GM18909 (cell line): ENCODE data around the gene SRPK3.
"Not testable (repeated sequence)": the region's sequence is repeated elsewhere in the genome, so short reads cannot be mapped to it uniquely, and the experiment has no call there.

Experiments
- ATAC-seq: cut with Tn5 transposase; IDR thresholded peaks from one replicate; pipeline ENCODE4 v1.9.1; 2021; ENCODE audit warnings: mild to moderate bottlenecking; ENCODE audit not compliant: unreplicated experiment, poor library complexity

The SRPK3 gene

DNA sequence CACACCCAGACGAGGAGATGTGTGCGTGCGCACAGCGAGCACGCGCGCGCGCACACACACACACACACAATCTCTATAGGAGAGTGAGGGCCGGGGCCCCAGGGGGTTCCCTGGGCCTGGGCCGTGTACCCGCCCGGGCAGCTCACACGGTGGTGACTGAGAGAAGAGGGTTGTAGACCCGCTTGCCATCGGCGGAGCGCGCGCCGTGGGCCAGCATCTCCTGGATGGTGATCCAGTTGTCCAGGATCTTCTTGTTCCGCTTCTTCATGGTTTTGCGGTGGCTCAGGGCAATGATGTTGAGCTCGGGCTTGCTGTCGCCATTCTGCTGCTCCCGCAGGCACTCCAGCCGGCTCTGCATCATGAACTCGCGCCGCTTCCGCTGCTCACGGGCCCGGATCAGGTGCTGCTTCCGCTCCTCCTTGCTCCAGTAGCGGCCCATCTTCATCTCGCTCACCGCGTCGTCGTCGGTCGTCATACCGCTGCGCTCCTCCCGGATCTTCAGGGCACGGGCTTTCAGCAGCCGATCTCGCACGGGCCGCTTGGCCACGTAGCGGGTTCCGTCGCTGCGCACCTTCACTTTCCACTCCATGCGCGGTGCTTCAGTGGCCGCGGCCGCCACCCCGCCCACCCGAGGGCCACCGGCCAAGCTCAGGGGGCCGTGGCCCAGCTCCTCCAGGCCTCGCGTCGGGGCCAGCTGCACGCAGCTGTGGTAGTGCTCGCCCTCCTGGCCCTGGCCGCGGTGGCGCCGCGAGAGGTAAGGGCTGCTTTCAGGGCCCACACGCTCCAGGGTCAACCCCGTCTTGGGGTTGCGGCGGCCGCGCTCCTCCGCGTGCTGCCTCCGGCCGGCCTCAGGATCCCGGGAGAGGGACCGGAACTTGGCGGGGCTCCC, 22.6 kb downstream of the SRPK3 start:
- no peak for ATAC-seq

DNA sequence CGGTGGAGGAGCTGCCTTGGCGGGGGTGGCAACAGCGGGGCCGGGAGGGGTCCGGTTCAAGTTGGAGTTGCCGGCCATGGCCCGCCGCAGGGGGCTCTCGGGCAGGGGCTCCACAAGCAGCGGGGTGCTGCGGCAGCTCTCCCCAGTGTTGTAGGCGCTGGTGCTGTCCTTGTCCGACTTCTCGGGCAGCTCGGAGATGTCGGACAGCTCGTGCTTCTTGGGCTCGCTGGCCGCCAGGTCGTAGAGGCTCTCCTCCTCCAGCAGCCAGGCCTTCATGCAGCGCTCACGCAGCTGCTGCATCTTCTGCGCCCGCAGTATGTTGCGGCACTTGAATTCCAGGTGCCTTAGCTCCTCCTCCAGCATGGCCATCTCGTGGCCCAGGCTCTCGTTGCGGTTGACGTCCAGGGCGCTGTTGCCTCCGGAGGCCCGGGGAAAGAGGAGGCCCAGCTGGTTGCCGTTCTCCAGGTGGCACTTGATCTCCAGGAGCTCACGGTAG, 23.3 kb downstream of the SRPK3 start:
- ATAC-seq, result no peak

DNA sequence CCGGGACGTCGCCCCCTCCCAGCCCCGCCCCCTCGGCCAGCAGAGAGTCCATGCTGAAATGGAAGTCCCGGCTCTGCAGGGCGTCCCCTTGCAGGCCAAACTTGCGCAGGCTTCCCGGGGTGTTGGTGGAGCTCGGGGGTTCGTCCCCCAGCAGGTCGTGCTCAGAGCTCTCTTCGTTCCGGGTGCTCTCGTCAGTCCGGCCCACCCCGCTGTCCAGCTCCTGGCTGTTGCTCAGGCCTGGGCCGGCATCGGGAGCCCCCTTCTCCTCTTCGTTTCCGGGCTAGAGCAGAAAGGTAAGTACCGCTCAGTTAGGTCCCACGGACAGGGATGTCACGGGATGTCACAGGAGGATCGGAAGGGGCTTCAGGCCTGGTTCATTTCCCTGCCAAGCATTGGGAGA, 23.8 kb downstream of the SRPK3 start:
- ATAC-seq, result no peak

DNA sequence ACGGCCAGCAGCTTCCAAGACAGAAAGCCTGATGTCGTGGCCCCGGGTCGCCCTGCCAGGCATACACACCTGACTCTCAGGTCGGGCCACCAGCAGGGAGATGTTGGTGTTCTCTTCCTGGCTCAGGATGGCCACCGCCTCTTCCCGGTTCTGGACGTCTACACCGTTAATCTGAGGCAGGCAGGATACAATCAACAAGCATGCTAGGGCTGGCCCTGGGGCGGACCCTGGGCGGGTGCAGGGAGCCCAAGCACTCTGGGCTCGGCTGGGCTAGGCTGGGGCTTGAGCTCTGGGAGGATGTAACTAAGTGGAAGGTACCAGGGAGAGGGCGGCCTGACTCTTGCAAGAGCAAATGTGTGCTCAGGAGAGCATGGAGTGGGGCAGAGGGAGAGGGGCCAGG, 24.6 kb downstream of the SRPK3 start:
- no peak for ATAC-seq

DNA sequence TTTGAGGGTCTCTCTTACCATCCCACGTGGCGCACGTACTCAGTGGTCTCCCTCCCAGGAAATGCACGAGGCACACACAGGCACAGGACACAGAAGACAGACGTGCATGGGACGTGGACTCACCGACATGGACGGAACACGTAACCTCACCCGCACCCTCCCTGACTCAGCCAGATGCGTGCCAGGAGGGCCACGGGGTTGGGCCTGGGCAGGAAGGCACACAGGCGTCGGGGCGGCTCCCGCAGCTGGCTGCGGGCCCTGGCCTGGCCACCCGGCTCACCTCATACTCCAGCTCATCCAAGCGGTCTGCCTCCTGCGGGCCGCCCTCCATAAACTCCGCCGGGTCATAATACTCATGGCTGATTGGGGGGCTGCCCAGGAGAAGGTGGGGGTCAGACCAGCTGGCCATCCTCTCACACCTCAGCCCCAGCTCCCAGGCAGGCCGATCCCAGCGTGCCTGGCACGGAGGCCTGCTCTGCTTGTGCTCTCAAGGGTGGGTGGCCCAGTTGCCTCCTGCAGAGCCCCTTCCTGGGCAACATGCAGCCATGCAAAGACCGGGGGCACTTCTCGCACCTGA, 26.2 kb downstream of the SRPK3 start:
- ATAC-seq, result no peak

DNA sequence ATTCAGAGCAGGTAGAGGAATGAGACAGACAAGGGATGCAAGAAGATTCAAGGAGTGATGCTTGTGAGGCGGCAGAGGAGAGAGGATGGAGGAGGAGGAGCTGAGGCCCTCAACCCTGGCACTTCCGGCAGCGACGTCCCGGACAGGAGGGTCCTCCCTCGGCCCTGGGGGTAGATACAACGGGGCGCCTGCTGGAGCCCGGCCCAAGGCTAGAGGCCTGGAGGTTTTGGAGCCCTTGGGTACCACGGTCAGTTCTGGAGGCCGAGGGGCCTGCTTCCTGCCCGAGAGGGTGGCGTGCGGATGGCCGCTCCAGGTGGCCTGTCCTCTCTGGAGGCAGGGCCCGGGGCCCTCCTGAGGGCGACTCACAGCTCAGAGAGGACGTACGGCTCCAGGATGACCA, 27.1 kb downstream of the SRPK3 start:
- ATAC-seq, result no peak

DNA sequence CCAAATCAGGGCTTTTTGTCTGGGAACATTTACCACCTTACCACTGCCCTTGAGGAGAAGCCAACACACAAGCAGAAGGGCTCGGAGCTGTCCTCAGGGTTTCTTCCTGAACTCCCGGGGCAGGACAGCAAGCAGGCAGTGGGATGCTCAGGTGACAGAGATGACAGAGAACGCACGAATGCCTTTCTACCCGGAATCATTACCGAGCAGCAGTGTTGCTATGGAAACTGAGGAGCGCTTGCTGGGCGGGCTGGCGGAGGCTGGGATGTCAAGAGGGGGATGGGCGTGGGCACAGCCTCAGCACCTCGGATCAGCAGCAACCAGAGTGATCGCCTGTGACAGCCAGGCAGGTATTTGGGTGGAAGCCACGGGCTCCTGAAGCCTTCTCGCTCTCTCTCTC, 31.4 kb downstream of the SRPK3 start:
- no peak for ATAC-seq

DNA sequence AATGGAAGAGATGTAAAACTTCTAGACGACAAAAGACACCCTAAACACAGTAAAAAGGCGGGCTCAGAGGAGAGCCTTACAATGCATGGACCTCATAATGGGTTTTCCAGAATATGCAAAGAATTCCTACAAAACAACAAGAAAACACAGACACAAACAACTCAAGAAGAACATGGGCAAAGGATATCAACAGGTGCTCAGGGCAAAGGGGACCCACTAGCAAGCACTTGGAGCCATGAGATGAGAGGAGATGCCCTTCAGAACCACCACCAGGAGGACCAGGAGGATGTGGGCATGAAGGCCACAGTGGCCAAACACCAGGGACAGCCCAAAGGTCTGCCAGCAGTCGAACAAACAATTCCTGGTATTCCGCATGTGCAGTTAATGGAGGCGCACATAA, 32.3 kb downstream of the SRPK3 start:
- no peak for ATAC-seq

DNA sequence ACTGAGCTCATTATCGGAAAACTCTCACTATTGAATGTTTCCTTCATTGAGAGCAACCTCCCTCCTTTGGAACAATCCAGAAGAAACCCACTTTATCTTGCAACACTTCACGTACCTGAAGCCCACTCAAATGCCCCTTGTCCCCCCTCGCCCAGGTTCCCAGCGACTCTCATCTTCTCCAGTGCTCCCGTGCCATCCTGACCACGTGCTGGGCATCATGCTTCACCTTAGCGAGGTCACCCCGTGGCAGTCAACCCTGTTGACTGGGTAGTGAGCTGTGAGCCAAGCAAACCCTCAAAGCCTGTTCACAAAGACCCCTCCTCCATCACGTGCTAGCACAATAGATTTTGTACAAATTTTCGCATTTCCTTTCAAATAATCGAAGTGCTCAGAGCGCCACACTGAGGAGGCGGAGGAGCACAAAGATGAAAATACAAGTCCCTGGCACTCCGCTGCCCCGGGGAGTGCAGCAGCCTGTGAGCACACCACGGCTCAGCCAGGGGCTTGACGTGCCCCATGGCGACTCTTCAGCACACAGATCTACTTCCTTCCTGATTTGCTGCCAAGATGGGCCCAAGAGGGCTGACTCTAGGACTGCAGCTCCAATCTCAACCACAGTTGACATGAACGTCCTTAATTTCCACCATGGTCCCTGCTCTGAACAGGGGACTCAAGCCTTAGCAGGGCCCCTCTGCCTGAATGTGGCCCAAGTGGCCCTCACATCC, 33.9 kb downstream of the SRPK3 start:
- no peak for ATAC-seq

DNA sequence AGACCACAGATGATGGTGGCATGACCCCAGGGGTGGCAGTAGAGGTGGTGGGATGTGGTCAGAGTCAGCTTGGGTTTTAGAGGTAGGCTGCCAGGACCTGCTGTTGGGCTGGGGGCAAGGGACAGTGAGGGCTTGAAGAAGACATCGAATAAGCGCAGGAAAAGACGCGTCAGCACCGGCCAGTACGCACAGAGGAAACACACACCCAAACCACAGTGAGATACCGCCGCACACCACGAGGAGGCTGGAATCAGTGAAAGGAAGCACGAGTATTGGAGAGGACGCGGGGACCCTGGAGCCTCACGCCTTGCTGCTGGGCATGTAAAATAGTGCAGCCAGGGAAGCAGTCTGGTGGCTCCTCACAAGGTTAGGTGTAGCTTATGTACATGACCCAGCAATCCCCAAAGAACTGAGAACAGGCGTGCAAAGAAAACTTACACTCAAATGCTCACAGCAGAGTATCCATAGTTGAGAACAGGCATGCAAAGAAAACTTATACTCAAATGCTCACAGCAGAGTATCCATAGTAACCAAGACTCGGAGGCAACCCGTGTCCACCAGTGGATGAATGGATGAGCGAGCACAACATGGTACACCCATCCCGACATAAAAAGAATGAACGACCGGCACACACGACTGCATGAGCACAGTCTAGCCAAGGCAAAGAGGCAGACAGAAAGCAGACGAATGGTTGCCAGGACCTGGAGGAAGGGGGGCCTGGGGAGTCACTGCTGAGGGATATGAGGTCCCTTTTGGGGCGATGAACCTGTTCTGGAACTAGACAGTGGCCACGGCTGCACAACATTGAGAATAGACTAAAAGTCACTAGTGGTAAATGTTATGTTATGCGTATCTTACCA, 36.2 kb downstream of the SRPK3 start:
- ATAC-seq, result no peak

DNA sequence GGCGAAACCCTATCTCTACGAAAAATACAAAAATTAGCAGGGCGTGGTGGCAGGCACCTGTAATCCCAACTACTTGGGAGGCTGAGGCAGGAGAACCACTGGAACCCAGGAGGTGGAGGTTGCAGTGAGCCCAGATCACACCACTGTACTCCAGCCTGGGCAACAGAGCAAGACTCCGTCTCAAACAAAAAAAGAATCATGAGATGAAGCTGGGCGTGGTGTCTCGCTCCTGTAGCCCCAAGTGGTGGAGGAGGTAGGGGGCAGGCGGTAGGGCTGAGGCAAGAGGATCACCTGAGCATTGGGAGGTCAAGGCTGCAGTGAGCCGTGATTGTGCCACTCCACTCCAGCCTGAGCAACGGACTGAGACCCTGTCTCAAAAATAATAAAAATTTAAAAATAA, 37.2 kb downstream of the SRPK3 start:
- not testable (repeated sequence) for ATAC-seq

DNA sequence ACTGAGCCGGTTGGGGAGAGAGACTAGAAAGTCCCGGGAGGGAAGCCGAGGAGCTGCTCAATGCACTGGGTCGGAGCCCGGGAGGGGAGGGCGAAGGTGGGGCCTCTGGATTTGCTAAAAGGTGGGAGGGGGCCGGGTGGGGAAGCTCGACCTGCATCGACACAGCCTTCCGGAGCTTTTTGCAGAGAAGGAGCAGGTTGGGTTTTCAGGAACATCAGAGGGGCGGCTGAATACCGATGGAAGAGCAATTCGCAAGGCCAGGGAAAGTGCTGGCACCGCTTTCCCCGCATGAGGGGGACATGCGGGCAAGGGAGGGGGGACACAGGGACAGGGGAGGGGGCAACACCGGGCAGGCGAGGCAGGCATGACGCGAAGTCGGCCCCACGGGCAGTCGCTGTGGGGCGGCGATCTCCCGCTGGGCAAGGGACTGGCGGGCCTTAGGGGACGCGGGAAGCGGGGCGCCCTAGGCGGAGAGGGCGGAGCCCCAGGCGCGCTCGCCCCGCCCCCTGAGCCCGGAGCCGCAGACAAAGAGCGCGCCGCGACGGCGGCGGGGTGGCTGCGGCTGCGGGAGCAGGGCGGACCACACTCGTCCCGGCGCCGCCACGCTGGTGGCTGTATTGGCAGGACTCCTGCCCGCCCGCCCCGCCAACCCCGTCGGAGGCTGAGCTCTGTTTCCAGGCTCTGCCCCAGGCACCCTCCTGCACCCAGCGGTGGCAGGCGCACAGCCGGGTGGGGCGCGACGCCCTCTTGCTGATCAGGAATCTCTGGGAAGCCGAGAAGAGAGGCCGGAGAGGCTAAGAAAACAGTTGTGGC, 37.9 kb downstream of the SRPK3 start:
- no peak for ATAC-seq

DNA sequence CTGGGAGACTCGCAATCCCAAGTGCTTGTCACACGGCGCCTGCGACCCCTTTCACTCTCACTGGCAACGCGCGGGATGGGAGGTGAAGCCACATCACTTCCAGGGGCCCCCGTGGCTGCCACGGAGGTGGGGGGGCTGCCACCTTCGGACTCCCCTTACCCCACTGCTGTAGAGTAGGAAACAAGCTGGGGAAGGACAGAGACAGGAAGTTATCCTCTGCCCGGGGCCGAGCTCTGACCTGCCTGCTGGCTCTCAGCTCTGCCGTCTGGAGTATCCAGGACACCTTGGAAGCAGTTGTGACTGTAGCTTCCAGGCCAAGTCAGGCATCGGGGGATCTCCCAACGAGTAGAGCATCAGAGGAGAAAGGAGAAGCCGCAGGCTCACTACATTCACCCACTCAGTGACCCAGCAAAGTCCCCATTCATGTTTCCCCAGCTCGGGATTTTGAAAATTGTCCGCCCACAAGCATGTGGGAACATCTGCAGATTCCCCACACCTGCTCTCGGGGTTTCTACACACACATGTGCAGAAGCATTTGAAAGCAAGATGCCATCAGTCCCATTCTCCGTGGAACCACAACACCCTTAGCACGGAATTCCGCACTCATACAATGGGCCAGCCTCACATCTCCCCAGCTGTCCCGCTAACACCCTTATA, 38.7 kb downstream of the SRPK3 start:
- no peak for ATAC-seq

DNA sequence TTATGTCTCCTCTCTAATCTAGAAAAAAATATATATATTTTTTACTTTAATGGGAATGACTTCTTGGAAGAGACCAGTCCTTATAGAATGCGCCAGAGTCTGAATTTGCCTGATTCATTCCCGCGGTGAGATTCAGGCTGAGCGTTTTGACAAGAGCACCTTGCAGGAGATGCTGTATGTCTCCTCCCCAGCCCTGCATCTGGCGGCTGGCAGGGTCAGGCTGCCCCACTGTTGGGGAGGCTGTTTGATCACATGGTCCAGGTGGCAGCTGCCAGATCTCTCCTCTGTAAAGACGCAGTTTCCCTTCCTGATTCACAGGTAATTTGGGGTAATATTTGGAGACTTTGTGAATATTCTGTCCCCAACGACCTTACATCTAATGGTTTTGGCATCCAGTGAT, 39.8 kb downstream of the SRPK3 start:
- ATAC-seq, result no peak

DNA sequence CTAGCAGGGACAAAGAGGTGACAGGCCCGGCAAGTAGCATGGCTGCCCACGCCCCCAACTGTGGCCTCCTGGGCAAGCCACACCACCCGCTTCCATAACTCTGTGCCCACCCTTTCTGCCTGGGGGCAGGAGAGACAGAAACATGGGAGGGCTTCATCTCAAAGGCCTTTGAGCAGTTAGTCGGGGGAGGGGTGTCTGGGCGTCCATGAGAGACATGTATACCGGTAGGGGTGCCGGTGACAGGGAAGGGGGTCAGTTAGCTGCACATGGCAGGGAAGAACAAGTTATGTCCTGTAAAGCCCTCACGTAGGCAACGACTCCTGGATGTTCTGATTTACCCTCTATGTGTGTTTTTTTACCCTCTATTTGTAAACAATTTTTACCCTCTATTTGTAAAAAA, 40.2 kb downstream of the SRPK3 start:
- ATAC-seq, result no peak

DNA sequence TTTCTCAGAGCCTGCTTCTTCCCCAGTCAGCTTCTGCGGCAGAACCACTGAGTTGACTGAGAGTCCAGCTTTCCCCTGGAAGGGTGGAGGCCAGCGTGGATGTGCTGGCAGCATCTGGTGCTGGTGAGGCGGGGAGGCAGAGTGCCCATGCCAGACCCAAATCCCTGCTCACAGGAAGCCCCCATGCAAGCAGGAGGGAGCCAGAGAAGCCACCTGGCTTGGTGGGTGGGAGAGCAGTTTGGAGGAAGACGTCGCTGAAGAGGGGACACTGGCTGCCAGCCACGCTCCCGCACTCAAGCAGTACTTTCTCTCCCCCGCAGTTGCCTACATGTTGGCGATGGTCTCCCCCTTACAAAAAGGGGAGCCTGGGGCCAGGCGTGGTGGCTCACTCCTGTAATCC, 43.5 kb downstream of the SRPK3 start:
- ATAC-seq, result no peak

DNA sequence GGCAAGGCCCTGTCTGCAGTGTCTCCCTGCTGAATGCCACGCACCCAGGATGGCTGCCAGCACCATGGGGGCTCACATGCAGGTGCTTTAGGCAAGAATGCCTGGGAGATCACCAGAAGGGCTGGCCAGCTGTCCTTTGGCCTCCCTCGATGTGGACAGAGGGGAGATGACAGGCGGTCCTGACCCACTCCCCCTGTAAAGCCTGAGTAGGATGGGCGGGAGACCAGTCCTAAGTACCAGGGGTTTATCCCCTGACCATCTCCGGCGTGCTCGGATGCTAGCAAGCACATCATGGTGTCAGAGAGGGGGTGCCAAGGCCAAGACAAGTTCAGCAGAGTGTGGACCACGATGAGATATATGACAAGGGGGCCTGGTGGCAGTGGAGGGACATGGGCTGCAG, 44.2 kb downstream of the SRPK3 start:
- no peak for ATAC-seq

DNA sequence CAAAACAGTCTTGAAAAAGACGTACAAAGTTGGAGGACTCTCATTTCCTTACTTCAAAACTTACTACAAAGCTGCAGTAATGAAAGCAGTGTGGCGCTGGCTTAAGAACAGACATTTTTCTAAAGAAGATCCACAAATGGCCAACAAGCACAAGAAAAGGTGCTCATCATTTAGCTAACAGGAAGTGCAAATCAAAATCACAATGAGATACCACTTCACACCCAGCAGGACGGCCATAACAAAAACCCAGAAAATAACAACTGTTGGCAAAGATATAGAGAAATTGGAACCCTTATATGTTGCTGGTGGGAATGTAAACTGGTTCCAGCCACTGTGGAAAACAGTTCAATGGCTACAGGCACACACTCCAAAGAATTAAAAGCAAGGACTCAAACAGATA, 46.2 kb downstream of the SRPK3 start:
- ATAC-seq, result no peak

DNA sequence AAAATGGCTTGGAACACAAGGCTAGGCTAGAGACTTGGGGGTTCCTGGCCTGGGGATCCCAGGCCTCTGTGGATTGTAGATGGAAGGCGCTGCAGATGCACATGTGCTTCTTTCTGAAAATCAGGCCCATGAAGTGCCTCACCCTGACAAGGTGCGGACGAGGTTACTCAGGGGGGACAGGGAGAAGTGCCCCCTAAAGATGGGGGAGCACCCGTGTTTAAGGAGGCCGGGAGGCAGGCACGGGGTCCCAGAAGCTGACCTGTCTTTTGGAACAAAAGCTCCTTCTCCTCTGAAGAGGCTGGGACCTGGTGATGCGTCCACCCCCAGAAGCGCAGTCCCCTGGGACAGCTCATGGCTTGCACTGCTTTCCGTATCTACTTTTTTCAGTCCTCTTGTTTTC, 47.1 kb downstream of the SRPK3 start:
- ATAC-seq, result no peak
